Fibroblast of pulmonary artery (primary cell): ENCODE measurements around the gene DAB1.

Experiments
- DNase-seq: peaks from one replicate; pipeline ENCODE4 v3.0.0-alpha.2; 2010; ENCODE audit warnings: low read depth
- H3K4me3 ChIP-seq: replicated peaks from 2 replicates; pipeline ENCODE4 v1.5.1; 2011; ENCODE audit warnings: low read depth, mild to moderate bottlenecking, control low read depth, low read length, moderate library complexity
- TF ChIP-seq, protein P1 (sequence below): IDR thresholded peaks from 2 replicates; pipeline ENCODE4 v1.5.1; 2011; ENCODE audit warnings: mild to moderate bottlenecking, control low read depth, low read length, inconsistent platforms; ENCODE audit errors: missing control alignments

DAB1 gene

DNA sequence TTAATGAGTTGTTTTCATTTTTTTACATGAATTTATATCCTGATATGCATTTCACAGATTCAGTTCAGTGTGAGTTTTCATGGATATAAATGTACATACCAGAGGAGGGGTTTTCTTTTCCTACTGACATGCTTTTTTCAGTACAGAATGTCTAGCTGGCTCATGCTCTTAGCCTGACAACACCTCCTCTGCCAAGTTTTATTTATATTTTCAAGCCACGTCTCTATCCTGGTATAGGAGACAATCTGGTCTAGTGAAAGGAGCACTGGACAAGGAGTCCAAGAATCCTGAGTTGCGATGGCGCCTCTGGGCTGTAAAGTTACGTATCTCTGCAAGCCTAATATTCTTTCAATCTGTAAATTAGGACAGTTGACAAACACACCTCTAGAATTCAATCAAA, 4.9 kb downstream of the DAB1 start:
- TF ChIP-seq, protein P1, sequence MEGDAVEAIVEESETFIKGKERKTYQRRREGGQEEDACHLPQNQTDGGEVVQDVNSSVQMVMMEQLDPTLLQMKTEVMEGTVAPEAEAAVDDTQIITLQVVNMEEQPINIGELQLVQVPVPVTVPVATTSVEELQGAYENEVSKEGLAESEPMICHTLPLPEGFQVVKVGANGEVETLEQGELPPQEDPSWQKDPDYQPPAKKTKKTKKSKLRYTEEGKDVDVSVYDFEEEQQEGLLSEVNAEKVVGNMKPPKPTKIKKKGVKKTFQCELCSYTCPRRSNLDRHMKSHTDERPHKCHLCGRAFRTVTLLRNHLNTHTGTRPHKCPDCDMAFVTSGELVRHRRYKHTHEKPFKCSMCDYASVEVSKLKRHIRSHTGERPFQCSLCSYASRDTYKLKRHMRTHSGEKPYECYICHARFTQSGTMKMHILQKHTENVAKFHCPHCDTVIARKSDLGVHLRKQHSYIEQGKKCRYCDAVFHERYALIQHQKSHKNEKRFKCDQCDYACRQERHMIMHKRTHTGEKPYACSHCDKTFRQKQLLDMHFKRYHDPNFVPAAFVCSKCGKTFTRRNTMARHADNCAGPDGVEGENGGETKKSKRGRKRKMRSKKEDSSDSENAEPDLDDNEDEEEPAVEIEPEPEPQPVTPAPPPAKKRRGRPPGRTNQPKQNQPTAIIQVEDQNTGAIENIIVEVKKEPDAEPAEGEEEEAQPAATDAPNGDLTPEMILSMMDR, result no peak
- no peak for DNase-seq

GRCh38 chr1:57411262-57411661, 12.6 kb downstream of the DAB1 start:
- TF ChIP-seq, protein P1, result no peak
- no peak for DNase-seq
- H3K4me3 ChIP-seq, result no peak overlapping the region

More for the DNA sequence above, 4.9 kb downstream of the DAB1 start:
- H3K4me3 ChIP-seq, result no peak overlapping the region

GRCh38 chr1:57410508-57410907, 13.4 kb downstream of the DAB1 start:
- H3K4me3 ChIP-seq, result no peak overlapping the region
- TF ChIP-seq, protein P1, result no peak
- no peak for DNase-seq

GRCh38 chr1:57407928-57408327, 15.9 kb downstream of the DAB1 start:
- TF ChIP-seq, protein P1, result no peak
- DNase-seq, result no peak
- no peak overlapping the region for H3K4me3 ChIP-seq

- TF ChIP-seq, protein P1, result no peak
- H3K4me3 ChIP-seq, result no peak overlapping the region
- no peak for DNase-seq
Measured at GRCh38 chr1:57406428-57406970, 17.4 kb downstream of the DAB1 start.

GRCh38 chr1:57404884-57405283, 19.0 kb downstream of the DAB1 start:
- TF ChIP-seq, protein P1, result no peak
- H3K4me3 ChIP-seq, result no peak overlapping the region
- DNase-seq, result no peak

DNA sequence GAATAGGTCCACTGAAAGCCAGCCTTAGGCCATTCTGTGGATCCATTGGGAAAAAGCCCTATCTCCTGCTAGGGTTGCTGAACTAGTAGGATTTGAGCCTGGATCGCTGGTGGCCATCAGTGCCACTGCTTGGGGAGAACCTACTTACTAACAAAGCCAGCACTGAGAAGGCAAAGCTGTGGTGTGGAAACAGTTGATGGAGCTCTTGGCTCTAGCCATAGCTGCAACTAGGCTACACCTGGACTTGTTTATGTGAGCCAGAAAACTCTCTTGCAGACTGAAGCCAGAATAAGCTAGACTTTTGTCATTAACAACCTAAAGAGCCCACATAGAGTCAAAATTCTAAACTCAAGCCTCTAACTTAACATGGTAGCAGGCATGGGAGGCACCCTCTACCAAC, 20.7 kb downstream of the DAB1 start:
- no peak for DNase-seq
- TF ChIP-seq, protein P1, result no peak

More for the DNA sequence above, 20.7 kb downstream of the DAB1 start:
- H3K4me3 ChIP-seq, result no peak overlapping the region
